ENCODE data around the gene LRRC63. TPM values are rescaled to one million over a fixed set of nuclear protein-coding genes. Genes with fewer than 3 reads are reported as not detected.
"Not testable (repeated sequence)": the region's sequence is repeated elsewhere in the genome, so short reads cannot be mapped to it uniquely, and the experiment has no call there.

LRRC63 gene, protein sequence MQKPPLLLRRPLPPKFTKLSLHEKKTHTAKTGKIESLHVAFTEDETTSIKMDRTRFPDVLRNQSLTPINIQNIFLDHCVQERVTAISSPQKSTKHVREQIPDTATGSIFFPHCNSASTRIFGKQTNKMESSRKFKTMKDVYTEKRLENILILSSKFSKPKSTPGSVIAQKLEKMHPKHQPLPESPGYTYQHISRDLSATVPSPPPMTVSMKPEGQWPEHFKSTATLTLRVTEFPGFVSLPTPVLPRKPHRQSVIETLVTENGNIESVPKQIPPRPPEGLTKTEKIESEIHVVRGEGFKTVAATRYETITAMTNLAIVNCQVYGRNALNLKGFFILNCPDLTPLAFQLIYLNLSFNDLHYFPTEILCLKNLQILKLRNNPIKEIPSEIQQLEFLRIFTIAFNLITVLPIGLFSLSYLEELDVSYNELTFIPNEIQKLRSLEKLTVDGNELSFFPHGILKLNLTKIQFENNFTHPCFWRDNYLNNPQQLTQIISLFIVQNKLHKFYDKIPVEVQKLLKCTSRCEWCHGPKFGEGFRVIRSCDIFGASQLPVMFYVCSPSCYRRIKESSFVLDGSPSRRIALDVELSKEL
- 1 to 10 TPM; 1.0 to 1.5 TPM for total RNA-seq

GRCh38 chr13:46211483-46212351 is at the start of gene LRRC63:
Gene LRRC63, plus strand, starts transcription at chr13:46211928. Its CDS starts 1,107 bp downstream, at chr13:46213035.
- peaks cover 7% of the 10 kb centered on the region for H3K9me3 Mint-ChIP-seq
- peak within 1 kb of the TSS; percentile 95 for H3K27ac Mint-ChIP-seq
- no peaks in the 10 kb centered on the region for H3K27me3 Mint-ChIP-seq
- DNase-seq: peak; percentile 86
- peaks cover 4% of the 10 kb centered on the region for H3K36me3 Mint-ChIP-seq (ENCODE audit: low read depth)
- ChIA-PET POLR2A (interaction anchor here (0.7 to 1.4 kb wide), 3 partner anchors 30 to 41 kb away, joined by 3 read pairs; partner anchors contain the start of gene LCP1), CTCF (interaction anchor here (0.6 to 1.5 kb wide), 5 partner anchors 9 to 750 kb away, joined by 3 to 5 read pairs (median 4); no protein-coding TSS in a partner anchor)
- peak within 1 kb of the TSS; percentile 85 for H3K4me3 Mint-ChIP-seq
- peaks cover 43% of the 10 kb centered on the region for H3K4me1 Mint-ChIP-seq

GRCh38 chr13:46162741-46163140 is 49.0 kb upstream of the LRRC63 start:
- H3K4me3 Mint-ChIP-seq, H3K9me3 Mint-ChIP-seq, POLR2A ChIA-PET, H3K27ac Mint-ChIP-seq, DNase-seq, H3K27me3 Mint-ChIP-seq: not testable (repeated sequence)
- peaks cover 67% of the 10 kb centered on the region for H3K36me3 Mint-ChIP-seq (ENCODE audit: low read depth)
- CTCF ChIA-PET: interaction anchor here (5.1 kb wide), 1 partner anchor 8 kb away, joined by 54 read pairs; no protein-coding TSS in a partner anchor
- H3K4me1 Mint-ChIP-seq: peaks cover 75% of the 10 kb centered on the region

DNA sequence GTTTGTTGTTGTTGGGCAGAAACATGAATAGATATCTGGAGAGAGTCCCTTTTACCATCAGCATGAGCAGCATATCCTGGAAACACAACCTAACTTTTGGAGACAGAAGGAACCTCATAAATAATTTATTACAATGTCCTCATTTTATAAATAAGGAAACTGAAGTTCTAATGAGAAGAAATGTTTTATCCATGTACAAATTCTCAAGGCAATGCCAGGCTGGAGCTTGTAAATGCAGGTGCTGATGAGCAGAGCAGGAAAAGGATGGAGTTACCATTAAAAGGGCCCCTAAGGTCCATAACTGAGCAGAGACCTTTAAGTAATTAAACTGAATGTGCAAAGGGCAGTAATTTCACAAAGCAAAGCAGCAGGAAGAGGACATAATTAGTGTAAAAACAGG is 47.1 kb upstream of the LRRC63 start:
- no peak for DNase-seq
- H3K4me3 Mint-ChIP-seq: peak overlapping the region; percentile 9
- POLR2A ChIA-PET: no interaction called here
- H3K9me3 Mint-ChIP-seq: no peaks in the 10 kb centered on the region
- H3K27me3 Mint-ChIP-seq: no peaks in the 10 kb centered on the region
- H3K4me1 Mint-ChIP-seq: peaks cover 79% of the 10 kb centered on the region
- peaks cover 64% of the 10 kb centered on the region for H3K36me3 Mint-ChIP-seq (ENCODE audit: low read depth)
- peak overlapping the region; percentile 33 for H3K27ac Mint-ChIP-seq
- CTCF ChIA-PET: interaction anchor here (1.4 kb wide), 1 partner anchor 156 kb away, joined by 4 read pairs; no protein-coding TSS in a partner anchor

DNA sequence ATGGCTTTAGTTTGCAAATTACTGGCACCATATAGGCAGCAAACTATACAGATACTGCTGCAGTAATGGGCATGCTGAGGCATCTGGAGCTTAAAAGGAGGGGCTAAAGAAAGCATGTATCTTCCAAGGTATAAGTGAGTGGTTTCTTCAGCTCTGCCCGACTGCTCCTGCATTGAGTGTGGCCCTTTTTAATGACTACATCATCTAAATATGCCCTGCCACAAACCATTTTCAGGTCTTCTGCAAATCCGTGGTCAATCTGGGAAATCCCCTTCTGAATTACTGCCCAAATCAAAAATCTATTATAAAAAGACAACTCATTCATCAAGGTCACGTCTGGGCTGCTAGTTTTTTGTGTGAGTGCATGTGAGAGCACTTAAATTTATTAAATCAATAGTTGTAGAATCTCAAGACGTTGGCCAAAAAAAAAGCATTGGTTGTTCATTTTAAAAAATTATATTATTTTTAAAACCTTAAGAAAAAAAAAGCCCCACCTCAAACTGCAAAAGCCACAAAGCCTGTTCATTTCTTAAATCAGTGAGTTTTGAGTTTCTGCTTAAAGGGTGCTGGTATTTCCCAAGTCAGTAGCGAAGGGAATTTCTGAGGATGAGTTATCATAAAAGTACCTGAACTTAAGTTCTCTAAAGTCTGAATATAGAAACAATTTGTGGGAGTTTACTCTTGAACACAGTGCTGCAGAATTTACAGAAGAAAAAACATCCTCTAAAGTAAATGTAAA is 46.1 kb upstream of the LRRC63 start:
- POLR2A ChIA-PET: interaction anchor here (0.7 kb wide), 1 partner anchor 129 kb away, joined by 6 read pairs; no protein-coding TSS in a partner anchor
- CTCF ChIA-PET: interaction anchor here (1.4 to 3.0 kb wide), 2 partner anchors 11 to 155 kb away, joined by 4 to 14 read pairs; no protein-coding TSS in a partner anchor
- no peak for DNase-seq
- H3K4me1 Mint-ChIP-seq: peaks cover 79% of the 10 kb centered on the region
- H3K27ac Mint-ChIP-seq: peak overlapping the region; percentile 50
- no peaks in the 10 kb centered on the region for H3K9me3 Mint-ChIP-seq
- H3K36me3 Mint-ChIP-seq (ENCODE audit: low read depth): peaks cover 64% of the 10 kb centered on the region
- no peaks in the 10 kb centered on the region for H3K27me3 Mint-ChIP-seq
- H3K4me3 Mint-ChIP-seq: peak overlapping the region; percentile 34

- DNase-seq: no peak
- Mint-ChIP-seq H3K27ac (peak overlapping the region; percentile 50), H3K9me3 (no peaks in the 10 kb centered on the region), H3K4me3 (peak overlapping the region; percentile 34), H3K36me3 (ENCODE audit: low read depth) (peaks cover 68% of the 10 kb centered on the region), H3K4me1 (peaks cover 80% of the 10 kb centered on the region), H3K27me3 (no peaks in the 10 kb centered on the region)
- POLR2A ChIA-PET: no interaction called here
- CTCF ChIA-PET: interaction anchor here (3.0 kb wide), 1 partner anchor 12 kb away, joined by 14 read pairs; no protein-coding TSS in a partner anchor
These were observed 45.5 kb upstream of the LRRC63 start for GRCh38 chr13:46166224-46166584.

- Mint-ChIP-seq H3K27me3 (no peaks in the 10 kb centered on the region), H3K36me3 (ENCODE audit: low read depth) (peaks cover 69% of the 10 kb centered on the region), H3K27ac (peak overlapping the region; percentile 68), H3K4me1 (peaks cover 81% of the 10 kb centered on the region), H3K9me3 (no peaks in the 10 kb centered on the region), H3K4me3 (peak overlapping the region; percentile 35)
- ChIA-PET CTCF (interaction anchor here (0.5 to 7.5 kb wide), 7 partner anchors 7 to 154 kb away, joined by 3 to 54 read pairs (median 5); no protein-coding TSS in a partner anchor), POLR2A (interaction anchor here (0.7 kb wide), 1 partner anchor 12 kb away, joined by 3 read pairs; no protein-coding TSS in a partner anchor)
- no peak for DNase-seq
These were observed 44.6 kb upstream of the LRRC63 start for GRCh38 chr13:46166947-46167610.

DNA sequence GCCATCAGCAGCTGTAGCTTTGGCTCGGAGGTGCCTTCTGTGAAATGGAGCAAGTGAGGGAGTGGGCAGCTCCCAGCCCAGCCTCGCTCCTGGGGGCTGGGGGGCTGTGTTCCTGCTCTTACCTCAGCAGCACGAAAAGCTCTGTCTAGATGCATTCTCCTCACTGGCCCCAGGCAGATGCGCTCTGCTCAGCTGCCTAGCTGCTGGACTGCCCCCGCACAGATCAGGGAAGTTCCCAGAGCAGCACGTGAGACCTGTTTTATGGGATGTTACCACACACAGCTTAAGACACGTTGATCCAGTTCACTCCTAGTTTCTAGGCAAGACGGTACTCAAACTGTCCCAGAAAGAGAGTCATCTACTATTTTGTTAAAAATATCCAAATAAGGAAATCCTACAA is 43.4 kb upstream of the LRRC63 start:
- DNase-seq: no peak
- Mint-ChIP-seq H3K27me3 (no peaks in the 10 kb centered on the region), H3K4me3 (peak overlapping the region; percentile 93), H3K27ac (peak overlapping the region; percentile 92), H3K36me3 (ENCODE audit: low read depth) (peaks cover 76% of the 10 kb centered on the region), H3K9me3 (no peaks in the 10 kb centered on the region), H3K4me1 (peaks cover 89% of the 10 kb centered on the region)
- ChIA-PET CTCF (interaction anchor here (1.0 to 7.5 kb wide), 6 partner anchors 7 to 48 kb away, joined by 3 to 54 read pairs (median 6); no protein-coding TSS in a partner anchor), POLR2A (interaction anchor here (1.1 to 1.6 kb wide), 2 partner anchors 11 to 14 kb away, joined by 3 to 4 read pairs; no protein-coding TSS in a partner anchor)

DNA sequence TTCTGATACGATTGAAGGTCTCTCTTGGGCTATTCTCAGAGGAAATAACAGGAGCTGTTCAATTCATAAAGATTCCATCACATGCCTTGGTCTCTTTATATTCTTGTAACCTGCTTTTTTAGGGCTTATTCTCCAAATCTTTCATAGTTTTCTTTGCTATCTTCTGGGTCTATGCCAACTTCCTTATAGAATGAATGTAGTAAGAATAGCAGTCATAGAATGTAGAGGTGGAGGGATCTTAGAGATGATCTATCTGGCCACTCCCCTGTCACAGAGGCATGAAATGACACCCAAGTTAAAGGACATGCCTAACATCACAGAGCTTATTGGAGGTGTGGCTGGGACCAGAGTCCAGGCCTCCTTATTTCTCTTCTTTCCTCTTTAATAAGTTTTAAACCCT is 42.9 kb upstream of the LRRC63 start:
- H3K9me3 Mint-ChIP-seq: no peaks in the 10 kb centered on the region
- H3K27ac Mint-ChIP-seq: peak overlapping the region; percentile 92
- peaks cover 80% of the 10 kb centered on the region for H3K36me3 Mint-ChIP-seq (ENCODE audit: low read depth)
- DNase-seq: no peak
- H3K4me3 Mint-ChIP-seq: peak overlapping the region; percentile 93
- peaks cover 92% of the 10 kb centered on the region for H3K4me1 Mint-ChIP-seq
- H3K27me3 Mint-ChIP-seq: no peaks in the 10 kb centered on the region
- ChIA-PET POLR2A (interaction anchor here (1.1 to 1.6 kb wide), 2 partner anchors 11 to 14 kb away, joined by 3 to 4 read pairs; no protein-coding TSS in a partner anchor), CTCF (interaction anchor here (1.0 to 7.5 kb wide), 4 partner anchors 9 to 18 kb away, joined by 3 to 54 read pairs (median 10); no protein-coding TSS in a partner anchor)

GRCh38 chr13:46169758-46170157 is 42.0 kb upstream of the LRRC63 start:
- H3K9me3 Mint-ChIP-seq: no peaks in the 10 kb centered on the region
- POLR2A ChIA-PET: no interaction called here
- no peaks in the 10 kb centered on the region for H3K27me3 Mint-ChIP-seq
- CTCF ChIA-PET: interaction anchor here (1.1 to 7.5 kb wide), 3 partner anchors 10 to 152 kb away, joined by 3 to 54 read pairs (median 8); no protein-coding TSS in a partner anchor
- peaks cover 80% of the 10 kb centered on the region for H3K36me3 Mint-ChIP-seq (ENCODE audit: low read depth)
- DNase-seq: no peak
- peaks cover 91% of the 10 kb centered on the region for H3K4me1 Mint-ChIP-seq
- peak overlapping the region; percentile 92 for H3K27ac Mint-ChIP-seq
- peak overlapping the region; percentile 93 for H3K4me3 Mint-ChIP-seq

DNA sequence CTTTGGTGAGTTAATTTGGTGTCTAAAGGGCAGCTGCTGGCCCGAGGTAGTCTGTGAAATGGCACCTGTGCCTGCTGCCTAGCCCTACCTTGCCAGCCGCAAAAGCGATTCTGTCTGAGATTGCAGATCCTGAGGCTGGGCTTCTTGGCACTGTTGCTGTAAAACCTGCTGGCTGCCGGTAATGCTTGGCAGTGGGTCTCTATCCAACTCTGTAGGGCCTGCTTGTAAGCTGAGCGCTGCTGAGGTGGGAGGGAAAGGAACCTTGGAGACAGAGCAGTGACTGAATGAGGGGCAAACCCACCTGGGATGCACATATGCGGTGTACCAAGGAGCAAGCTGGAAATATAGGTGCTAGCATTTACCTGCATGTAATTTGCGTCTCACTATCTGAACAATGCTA is 41.5 kb upstream of the LRRC63 start:
- no peaks in the 10 kb centered on the region for H3K9me3 Mint-ChIP-seq
- peak overlapping the region; percentile 93 for H3K4me3 Mint-ChIP-seq
- H3K36me3 Mint-ChIP-seq (ENCODE audit: low read depth): peaks cover 84% of the 10 kb centered on the region
- H3K4me1 Mint-ChIP-seq: peaks cover 93% of the 10 kb centered on the region
- DNase-seq: no peak
- H3K27me3 Mint-ChIP-seq: no peaks in the 10 kb centered on the region
- POLR2A ChIA-PET: no interaction called here
- CTCF ChIA-PET: interaction anchor here (0.7 to 7.5 kb wide), 7 partner anchors 10 to 803 kb away, joined by 3 to 54 read pairs (median 5); partner anchors contain the start of gene LCP1
- peak overlapping the region; percentile 92 for H3K27ac Mint-ChIP-seq

DNA sequence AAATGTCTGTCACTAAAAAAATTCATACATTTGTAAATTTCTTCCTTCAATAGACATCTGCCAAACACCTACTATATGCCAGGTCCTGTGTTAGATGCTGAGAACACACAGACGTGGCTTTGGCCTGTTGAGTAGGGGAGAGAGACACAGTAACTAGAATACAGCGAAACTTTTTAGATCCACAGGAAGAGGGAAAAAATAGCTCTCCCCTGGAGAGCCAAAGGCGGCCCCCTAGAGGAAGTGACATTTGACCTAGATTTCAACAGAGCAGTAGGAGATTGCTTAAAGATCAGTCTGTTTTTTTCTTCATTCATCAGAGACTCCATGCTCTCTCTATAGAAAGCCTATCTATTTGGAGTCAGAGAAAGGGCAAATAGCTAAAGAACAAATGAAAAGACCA is 41.0 kb upstream of the LRRC63 start:
- DNase-seq: no peak
- POLR2A ChIA-PET: interaction anchor here (0.6 kb wide), 1 partner anchor 41 kb away, joined by 3 read pairs; no protein-coding TSS in a partner anchor
- peak overlapping the region; percentile 92 for H3K27ac Mint-ChIP-seq
- H3K27me3 Mint-ChIP-seq: no peaks in the 10 kb centered on the region
- H3K4me1 Mint-ChIP-seq: peaks cover 94% of the 10 kb centered on the region
- H3K9me3 Mint-ChIP-seq: no peaks in the 10 kb centered on the region
- peaks cover 85% of the 10 kb centered on the region for H3K36me3 Mint-ChIP-seq (ENCODE audit: low read depth)
- peak overlapping the region; percentile 93 for H3K4me3 Mint-ChIP-seq
- CTCF ChIA-PET: interaction anchor here (0.7 to 7.5 kb wide), 10 partner anchors 11 to 803 kb away, joined by 3 to 54 read pairs (median 4); partner anchors contain the start of gene LCP1

Measured in activated CD4-positive, alpha-beta T cell treated with anti-CD3 and anti-CD28 coated beads, Interleukin-2, amount 10 ng/mL, durations not matched to agents 7 days and 5 days (primary cell).